GM19043 (cell line): ENCODE results near the gene SF3B3.
"Not testable (repeated sequence)": the region's sequence is repeated elsewhere in the genome, so short reads cannot be mapped to it uniquely, and the experiment has no call there.

Experiments used
- ATAC-seq: cut with Tn5 transposase; IDR thresholded peaks from one replicate; pipeline ENCODE4 v1.9.1; 2021; ENCODE audit warnings: low read depth; ENCODE audit not compliant: unreplicated experiment

SF3B3 gene

DNA sequence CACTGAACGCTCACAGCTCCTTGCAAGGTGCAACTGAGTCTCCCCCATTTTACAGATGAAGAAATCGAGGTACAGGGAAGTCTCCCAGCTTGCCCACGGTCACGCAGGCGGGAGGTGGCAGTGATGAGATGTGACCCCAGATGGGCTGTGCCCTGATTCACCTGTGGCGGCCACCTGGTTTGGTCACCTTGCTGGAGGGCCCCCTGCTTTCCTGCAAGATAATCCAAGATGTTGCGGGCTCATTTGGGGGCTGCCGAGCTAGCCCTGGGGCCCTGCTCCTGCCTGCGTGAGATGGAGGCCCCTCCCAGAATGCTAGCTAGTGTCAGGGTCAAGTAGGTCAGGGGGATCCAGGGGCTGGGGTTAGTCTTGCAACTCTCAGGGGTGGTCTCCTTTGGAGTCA is 63.1 kb downstream of the SF3B3 start:
- ATAC-seq = no peak

DNA sequence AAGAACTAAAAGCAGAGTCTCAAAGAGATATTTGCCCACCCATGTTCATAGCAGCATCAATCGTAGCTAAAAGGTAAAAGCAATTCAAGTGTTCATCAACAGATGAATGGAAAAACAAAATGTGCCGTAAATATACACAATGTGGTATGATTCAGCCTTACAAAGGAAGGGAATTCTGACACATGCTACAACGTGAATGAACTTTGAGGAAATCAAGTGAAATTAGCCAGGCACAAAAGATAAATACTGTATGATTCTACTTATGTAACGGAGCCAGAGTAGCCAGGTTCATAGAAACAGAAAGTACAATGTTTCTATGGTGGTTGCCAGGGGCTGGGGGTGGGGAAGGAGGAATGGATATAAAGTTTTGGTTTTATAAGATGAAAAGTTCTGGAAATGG is 64.9 kb downstream of the SF3B3 start:
- ATAC-seq = no peak

GRCh38 chr16:70589416-70589815 is 65.8 kb downstream of the SF3B3 start:
- ATAC-seq = not testable (repeated sequence)

DNA sequence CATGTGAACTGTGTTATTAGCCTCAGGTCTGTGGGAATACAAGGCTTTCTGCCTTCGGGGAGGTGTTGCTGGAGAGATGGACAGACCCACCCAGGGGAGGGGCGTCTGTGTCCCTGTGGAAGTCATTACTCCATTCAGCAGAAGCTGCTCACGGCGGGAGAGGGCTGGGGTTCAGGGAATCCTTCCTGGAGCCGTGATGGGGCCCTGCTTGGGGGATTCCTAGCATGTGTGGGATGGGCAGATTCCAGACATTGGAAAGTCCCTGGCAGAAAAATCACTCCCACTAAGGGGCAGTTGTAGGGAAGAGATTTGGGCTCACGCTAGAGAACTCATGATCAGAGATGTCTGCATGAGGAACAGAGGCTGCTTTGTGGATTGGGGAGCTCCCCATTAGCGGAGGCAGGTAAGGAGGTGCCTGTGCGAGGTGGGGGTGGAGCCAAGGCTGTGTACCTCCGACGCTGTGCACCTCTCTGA is 66.4 kb downstream of the SF3B3 start:
- ATAC-seq = no peak

GRCh38 chr16:70590722-70591415 is 67.3 kb downstream of the SF3B3 start:
- ATAC-seq = no peak

GRCh38 chr16:70591615-70592014 is 68.0 kb downstream of the SF3B3 start:
- ATAC-seq = no peak

DNA sequence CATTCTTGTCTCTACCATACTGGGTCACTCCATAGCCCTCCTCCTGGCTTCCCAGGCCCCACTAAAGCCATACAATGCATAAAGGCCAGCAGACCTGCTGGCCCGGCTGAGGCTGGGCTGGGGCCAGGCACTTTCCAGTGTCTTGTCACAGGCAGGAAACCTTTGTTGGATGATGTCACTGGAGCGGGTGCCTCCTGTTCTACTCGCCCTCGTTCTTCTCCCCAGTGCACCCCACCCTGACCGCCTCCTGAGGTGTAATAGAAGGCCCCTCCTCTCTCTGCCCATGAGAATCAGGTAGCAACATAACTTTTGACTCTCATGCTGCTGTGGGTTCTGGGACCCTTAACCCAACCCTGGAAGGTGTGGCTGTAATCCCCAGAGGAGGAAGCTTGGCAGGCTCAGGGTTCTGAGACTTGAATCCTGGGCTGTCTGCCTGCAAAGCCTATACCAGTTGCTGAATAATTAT is 68.5 kb downstream of the SF3B3 start:
- ATAC-seq = no peak

DNA sequence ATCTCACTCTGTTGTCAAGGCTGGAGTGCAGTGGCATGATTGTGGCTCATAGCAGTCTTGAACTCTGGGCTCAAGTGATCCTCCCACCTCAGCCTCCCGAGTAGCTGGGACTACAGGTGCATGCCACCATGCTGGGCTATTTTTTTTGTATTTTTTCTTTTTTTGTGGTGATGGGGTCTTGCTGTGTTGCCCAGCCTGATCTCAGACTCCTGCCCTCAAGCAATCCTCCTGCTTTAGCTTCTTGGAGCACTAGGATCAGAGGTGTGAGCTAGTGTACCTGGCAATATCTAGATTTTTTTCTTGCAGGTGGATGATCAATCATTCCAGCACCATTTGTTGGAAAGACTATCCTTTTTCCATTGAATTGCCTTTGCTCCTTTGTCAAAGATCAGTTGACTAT is 69.9 kb downstream of the SF3B3 start:
- ATAC-seq = no peak

DNA sequence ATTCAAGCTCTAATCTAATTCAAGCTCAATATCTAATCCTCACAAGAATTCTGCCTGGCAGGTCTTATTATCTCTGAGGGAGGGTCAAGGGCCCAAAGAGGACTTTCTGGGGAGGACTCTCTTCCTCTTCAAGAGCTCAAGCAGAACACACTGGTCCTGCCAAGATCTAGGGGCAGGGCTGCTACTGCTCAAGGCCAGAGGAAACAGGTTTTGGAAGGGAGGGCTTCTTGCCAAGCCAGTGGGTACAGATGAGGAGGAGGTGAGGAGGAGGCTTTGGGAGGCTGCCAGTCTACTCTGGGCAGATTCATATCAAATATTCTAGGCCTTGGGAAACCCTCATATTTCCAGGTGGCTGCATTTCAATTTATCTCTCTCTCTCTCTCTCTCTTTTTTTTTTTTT is 71.0 kb downstream of the SF3B3 start:
- no peak for ATAC-seq

- ATAC-seq = no peak
Observed at GRCh38 chr16:70597135-70597835, 73.7 kb downstream of the SF3B3 start.

- no peak for ATAC-seq
Observed at GRCh38 chr16:70598937-70599503, 75.4 kb downstream of the SF3B3 start.

DNA sequence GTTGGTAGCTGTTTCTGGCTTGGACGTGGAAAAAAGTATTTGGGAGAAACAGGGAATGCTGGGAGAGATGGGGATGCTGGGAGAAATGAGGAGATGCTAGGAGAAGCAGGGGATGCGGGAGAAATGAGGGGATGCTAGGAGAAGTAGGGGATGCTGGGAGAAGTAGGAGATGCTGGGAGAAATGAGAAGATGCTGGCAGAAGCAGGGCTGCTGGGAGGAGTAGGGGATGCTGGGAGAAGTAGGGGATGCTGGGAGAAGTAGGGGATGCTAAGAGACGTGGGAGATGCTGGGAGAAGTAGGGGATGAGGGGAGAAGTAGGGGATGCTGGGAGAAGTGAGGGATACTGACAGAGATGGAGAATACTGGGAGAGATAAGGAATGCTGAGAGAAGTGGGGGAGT is 77.1 kb downstream of the SF3B3 start:
- ATAC-seq = no peak

DNA sequence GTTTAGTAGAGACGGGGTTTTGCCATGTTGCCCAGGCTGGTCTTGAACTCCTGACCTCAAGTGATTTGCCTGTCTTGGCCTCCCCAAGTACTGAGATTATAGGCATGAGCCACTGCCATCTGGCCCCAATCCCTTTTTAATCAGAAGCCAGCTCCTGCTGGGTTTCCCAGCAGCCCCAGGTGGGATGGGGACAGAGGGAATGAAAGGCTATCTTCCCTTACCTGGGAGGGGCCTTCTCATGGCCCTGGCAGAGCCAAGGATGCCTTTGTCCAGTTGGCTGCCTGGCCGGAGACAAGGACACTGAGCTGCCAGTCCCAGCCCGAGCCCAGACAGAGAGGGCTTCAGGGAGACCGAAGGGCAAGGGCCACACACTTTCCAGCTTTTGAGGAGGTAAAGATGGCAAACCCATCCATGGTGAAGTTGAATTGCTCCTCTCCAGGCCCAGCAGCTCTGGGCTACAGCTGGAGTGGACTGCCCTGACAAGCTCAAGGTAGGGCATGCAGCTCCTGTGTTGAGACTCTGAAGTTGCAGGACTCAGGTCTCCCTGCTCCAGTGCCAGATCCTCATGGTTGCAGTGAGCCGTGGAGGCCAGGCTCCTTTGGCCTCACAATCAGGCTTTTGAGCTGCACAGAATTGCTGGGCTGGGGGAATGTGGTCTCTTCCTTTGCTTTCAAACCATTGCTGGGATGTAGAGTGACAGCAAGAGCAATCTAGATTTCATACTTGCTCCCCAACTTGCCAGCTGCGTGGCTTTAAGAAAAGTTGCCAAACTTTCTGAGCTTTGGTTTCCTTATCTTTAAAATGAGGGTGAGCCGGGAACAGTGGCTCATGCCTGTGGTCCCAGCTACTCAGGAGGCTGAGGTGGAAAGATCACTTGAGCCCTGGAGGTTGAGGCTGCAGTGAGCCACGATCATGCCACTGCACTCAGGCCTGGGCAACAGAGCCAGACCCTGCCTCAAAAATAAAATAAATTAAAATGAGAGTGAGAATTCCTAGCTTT is 78.3 kb downstream of the SF3B3 start:
- no peak for ATAC-seq

DNA sequence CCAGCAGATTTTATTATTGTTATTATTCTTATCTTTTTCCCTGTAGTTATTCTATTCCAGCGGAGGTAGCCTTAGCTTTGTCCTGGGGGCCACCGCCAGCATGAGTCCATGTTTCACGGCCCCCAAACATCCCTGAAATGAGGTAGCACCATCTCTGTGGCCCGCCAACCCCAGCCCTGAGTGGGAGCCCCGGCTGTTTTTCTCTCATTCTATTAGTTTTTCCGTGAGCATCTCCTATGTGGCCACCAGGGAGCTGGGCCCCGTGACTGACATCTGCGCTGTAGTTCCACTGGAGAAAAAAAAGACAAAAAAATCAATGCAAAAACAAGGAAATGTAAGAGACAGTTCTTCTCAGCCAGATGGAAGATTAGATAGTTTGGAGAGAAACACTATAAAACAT is 79.2 kb downstream of the SF3B3 start:
- no peak for ATAC-seq

DNA sequence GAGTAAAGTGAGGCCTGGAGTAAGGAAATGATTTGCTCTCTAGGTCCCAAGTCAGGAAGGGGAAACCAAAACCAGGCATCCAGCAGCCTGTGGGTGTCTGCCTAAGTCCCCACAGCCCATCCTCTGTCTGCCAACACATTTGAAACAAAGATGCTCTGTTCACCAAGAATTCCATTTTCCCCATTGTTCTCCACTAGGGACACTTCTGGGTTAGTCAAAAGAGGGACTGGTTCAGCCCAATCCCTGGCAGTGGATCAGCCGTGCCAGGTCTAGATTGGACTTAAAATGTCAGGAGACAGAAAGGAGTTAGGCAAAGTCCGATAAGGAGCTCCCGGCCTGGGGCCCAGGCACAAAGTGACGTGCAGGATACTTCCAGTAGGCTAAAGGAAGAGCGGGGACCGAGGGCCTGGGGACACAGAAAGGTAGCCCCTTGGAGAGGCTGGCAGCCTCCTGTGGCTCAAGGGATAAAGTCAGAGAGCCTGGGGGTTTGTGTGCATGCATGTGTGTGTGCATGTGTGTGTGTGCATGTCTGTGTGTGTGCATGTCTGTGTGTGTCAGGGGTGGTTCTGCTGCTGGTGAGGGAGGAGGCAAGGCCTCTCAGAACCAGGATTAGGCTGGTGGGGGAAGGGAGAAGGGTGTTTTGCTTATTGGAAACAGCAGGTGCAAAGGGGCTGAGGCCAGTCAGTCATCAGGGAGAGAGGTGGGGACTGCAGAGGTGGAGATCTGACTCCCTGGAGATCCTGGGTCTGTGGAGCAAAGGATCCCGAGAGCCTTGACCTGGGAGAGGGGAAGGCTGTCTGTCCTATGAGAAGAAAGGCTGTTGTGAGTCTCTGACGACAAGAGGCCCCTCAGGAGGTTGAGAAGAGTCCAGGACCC is 81.0 kb downstream of the SF3B3 start:
- no peak for ATAC-seq

DNA sequence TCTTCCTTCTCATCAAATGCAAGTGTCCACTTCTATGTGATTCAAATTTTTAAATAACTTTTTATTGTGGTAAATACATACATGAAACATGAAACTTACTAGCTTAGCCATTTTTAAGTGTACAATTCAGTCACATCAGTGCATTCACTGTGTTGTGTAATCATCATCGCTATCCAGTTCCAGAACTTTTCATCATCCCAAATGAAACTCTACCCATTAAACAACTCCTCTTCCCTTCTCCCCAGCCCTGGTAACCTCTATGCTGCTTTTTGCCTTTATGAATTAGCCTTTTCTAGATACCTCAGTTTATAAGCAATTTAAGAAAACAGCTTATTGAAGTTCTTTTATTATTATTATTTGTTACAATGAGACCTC is 81.7 kb downstream of the SF3B3 start:
- no peak for ATAC-seq

DNA sequence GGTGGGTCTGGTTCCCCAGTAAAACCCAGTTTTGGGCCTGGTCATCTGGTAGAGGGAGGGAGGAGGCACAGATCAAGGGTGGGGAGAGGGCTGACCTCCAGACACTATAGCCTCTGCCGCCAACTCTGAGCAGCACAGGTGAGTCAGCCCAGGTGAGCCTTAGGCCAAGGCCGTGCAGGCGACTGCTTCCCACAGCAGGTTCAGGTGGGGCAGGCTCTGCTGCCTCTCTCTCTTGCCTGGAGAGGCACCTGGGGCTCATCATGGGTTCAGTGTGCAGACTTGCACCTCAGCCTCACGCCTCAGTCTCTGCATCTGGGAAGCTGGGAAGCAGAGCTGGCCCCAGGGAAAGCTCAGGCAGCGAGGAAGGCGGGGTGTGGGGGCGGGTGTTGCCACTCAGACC is 84.9 kb downstream of the SF3B3 start:
- ATAC-seq = no peak

- ATAC-seq = no peak
Observed at GRCh38 chr16:70610273-70611223, 86.9 kb downstream of the SF3B3 start.

DNA sequence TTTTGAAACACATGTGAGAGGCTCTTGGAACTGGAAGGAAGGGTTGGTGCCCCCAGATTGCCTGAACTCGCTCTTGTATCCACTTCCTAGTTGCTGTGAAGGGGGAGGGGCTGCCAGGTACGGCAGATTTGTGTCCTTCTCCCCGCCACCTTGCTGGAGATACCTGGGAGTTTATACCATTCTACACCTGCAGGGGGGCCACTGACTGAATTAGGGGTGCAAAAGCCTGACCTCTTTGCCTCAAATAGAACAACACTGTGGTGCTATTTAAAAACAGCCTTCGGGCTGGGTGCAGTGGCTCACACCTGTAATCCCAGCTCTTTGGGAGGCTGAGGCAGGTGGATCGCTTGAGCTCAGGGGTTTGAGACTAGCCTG is 87.6 kb downstream of the SF3B3 start:
- no peak for ATAC-seq
